NCI-H1417 treated with DMSO at 0.1 percent for 48 hours (cell line): ENCODE results near the gene HAUS8.
"Not testable (repeated sequence)": the region's sequence is repeated elsewhere in the genome, so short reads cannot be mapped to it uniquely, and the experiment has no call there.

Experiments
- DNase-seq: peaks from one replicate; lab custom pipeline; 2025; lab: John Stamatoyannopoulos, UW

The HAUS8 gene

GRCh38 chr19:17035842-17036424, 39.3 kb downstream of the HAUS8 start:
- no peak for DNase-seq

DNA sequence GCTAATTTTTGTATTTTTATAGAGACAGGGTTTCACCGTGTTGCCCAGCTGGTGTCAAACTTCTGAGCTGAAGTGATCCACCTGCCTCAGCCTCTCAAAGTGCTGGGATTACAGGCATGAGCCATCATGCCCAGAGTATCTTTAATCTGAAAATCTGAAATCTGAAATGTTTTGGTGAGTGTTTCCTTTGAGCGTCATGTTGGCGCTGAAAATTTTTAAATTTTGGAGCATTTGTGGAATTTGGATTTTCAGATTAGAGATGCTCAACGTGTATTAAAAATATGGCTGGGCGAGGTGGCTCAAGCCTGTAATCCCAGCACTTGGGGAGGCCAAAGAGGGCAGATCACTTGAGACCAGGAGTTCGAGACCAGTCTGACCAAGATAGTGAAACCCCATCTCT, 43.5 kb downstream of the HAUS8 start:
- no peak for DNase-seq

DNA sequence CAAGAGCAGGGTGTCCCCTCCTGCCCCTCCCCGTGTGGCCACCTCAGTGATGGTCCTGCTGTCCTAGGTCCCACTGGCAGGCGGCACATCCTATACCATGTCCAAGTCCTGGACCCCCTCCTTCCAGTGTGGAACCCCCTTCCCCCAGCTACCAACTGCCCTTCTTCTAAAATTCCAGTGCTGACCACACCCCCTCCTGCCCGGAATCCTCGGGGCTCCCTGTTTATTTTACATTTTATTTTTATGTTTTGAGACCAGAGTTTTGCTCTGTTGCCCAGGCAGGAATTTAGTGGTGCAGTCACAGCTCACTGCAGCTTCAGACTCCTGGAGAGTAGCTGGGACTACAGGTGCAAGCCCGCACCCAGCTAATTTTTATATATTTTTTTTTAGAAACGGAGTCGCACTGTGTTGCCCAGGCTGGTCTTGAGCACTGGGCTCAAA, 47.7 kb downstream of the HAUS8 start:
- DNase-seq = no peak

- no peak for DNase-seq
Measured at GRCh38 chr19:17026706-17027534, 48.3 kb downstream of the HAUS8 start, which contains the start of gene CPAMD8. TSS of gene CPAMD8 (minus strand) at chr19:17026810. CDS start at chr19:17026642, 168 bp downstream.

DNA sequence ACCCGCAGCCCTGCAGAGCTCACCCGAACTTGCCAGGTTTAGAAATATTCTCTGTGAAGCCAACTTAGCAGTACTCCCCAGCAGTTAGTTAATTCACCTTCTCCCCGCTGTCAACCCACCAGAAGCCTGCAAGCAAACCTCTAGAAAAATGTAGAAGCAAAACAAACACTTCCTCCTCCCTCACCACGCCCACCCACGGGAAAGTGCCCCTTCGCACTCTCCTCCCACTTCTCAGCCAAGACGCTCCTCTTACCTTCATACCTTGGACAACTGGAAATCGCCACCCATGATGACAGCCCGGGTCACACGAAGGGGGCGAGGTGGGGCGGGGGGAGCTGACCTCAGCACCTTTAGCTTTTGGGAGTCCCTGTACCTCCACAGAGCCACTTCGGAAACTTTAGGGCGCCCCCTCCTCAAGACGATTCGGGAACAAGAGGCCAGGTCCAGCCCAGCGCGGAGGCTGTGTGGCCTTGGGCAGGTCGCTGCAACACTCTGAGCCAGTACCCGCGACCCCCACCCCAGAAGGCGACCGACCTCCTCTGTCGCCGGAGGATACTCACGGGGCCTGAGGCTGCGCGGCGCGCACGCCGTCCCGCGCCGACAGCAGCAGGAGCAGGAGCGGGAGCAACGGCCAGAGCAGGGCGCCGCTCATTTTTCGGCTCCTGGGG, 49.1 kb downstream of the HAUS8 start:
- DNase-seq = no peak

GRCh38 chr19:17025361-17025760, 49.9 kb downstream of the HAUS8 start:
- DNase-seq = no peak

- not testable (repeated sequence) for DNase-seq
Measured at GRCh38 chr19:17024941-17025340, 50.3 kb downstream of the HAUS8 start.

DNA sequence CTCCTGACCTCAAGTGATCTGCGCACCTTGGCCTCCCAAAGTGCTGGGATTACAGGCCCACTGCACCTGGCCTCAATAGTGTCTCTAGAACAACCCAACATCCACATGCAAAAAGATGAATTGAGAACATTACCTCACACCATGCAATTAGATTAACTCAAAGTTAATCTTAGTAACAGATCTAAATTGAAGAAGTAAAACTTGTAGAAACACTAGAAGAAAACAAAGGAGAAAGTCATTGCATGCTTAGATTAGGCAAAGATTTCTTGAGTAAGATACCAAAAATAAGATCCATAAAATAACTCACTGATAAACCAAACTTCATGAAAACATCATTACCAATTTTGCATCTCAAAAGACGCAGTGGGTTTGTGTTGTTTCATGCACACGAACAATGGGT, 51.4 kb downstream of the HAUS8 start:
- DNase-seq = no peak

- DNase-seq = no peak
Measured at GRCh38 chr19:17022738-17023137, 52.5 kb downstream of the HAUS8 start.

GRCh38 chr19:17021793-17022590, 53.3 kb downstream of the HAUS8 start:
- DNase-seq = no peak

DNA sequence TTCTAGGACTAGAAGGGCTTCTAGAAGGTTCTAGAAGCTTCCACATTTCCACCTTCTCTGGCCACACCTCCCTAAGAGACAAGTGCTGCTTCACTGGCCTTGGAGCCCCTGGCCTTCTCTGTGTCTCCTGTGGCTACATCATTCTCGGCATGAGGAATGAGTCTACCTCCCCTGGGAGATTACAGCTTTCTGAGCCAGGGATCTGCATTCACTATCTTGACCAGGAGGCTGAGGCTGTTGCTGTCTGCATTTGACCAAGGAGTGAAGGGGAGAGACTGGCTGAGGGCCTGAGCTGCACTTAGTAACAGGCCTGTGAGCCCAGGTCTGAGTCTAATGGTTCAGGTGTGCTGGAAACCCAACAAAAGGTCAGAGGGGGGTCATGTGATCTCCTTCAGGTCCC, 53.9 kb downstream of the HAUS8 start:
- no peak for DNase-seq

- DNase-seq = no peak
Measured at GRCh38 chr19:17020823-17021222, 54.4 kb downstream of the HAUS8 start.

GRCh38 chr19:17020385-17020784, 54.9 kb downstream of the HAUS8 start:
- DNase-seq = no peak

- DNase-seq = not testable (repeated sequence)
Measured at GRCh38 chr19:17014212-17014861, 60.9 kb downstream of the HAUS8 start.

DNA sequence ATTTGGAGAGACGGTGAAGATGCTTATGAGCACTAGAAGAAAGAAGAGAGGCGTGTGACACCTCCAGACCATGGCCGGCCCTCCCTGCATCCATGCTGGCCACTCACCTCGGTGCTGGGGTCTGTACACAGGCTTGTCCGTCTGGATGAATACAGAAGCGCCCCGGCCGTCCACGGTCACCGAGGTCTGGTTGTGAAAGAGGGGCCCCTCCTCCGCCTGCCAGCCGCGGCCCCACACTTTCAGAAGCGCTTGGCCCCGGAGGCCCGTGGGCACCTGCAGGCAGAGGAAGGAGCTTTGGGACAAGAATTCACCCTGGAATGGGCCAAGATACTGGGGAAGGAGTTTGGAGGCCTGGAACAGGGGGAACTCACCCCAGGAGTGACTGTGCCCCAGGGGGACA, 63.8 kb downstream of the HAUS8 start:
- DNase-seq = no peak

DNA sequence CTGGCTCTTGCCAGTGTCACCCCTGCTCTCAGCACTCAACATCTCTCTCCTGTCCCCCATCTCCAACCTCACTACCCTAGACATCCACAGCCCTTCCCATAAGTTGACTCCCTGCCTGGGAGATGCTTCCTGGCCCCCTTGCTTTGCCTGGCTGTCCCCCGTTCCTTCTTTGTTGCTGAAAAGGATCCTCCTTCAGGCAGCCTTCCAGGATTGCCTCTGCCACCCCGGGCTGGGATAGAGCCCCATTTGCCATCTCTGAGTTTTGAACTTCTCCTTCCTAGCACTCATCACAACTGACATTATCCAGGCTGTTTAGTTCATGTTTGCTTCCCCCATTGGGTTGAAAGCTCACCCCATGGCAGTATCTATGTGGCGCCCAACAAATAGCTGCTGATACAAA, 68.7 kb downstream of the HAUS8 start:
- DNase-seq = no peak

GRCh38 chr19:17005000-17005399, 70.3 kb downstream of the HAUS8 start:
- DNase-seq = no peak

DNA sequence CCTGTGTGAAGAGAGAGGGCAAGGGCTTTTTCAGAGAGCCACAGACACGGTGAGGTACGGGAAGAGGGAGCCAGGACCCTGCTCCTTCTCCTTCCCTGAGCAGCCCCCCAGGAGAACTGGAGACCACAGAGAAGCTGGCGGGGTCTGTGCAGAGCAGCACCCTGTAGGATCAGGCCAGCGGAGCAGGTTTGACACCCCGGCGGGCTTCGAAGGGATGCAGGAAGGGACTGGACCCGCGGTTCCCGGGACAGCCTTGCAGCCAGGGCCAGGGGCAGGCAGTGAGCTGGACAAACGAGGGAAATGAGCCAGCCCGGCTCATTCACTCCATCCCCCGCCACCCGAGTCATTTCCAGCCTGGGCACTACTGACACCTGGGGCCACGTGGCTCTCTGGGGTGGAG, 70.9 kb downstream of the HAUS8 start:
- no peak for DNase-seq

DNA sequence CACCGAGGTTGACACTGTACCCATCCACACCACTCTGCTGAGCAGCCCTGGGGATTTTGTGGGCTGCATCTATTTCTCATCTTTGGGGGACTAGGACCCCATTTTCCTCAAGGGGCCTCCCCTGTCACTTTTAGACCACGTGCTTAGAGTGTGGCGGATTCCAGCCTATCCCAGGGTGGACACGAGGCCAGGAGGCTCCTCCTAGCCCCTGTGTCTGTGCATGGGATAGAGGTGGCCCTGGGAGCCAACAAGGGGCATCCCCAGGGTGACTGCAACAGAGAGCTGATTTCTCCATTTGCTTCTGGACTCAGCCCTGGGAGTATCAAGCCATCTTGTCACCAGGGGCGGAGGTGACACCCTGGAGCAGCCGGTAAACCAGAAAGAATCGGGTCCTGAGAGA, 72.8 kb downstream of the HAUS8 start:
- DNase-seq = no peak

DNA sequence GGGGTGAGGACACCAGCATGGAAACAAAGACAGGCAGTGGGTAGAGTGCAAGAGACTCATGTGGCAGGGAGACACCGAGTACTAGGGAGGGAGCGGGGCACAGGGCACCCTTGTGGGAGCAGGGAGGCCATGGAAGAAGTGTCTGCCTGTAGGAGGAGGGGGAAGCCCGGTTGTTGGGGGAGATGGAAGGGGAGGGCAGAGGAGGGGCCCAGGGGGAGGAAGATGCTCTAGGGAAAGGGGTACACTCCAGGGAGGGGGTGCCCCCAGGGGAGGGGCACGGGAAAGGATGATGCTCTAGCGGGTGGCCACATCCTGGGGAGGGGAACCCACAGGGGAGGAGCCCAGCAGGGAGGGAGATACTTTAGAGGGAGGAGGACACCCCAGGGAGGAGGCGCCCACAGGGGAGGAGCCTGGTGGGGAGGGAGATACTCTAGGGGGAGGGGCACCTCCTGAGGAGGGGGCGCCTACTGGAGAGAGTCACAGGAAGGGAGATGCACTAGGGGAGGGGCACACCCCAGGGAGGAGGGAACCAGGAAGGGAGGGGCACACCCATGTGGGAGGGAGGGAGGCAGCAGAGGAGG, 73.6 kb downstream of the HAUS8 start:
- DNase-seq = no peak
